Colonic mucosa (tissue), 4 donors: ENCODE measurements around the gene THADA. TPM values are rescaled to one million over a fixed set of nuclear protein-coding genes. Genes with fewer than 3 reads are reported as not detected.

Experiments
- DNase-seq: peaks from one replicate; pipeline ENCODE4 v3.0.0-alpha.2; 2020
- H3K27ac ChIP-seq: fragments of 200-600 bp; one replicate; pipeline ENCODE4 v1.8.0; 2021
- H3K27me3 ChIP-seq: fragments of 200-600 bp; one replicate; pipeline ENCODE4 v1.8.0; 2021
- H3K36me3 ChIP-seq: fragments of 200-600 bp; one replicate; pipeline ENCODE4 v1.8.0; 2021
- H3K4me1 ChIP-seq: fragments of 200-600 bp; one replicate; pipeline ENCODE4 v1.8.0; 2021; ENCODE audit warnings: mild to moderate bottlenecking
- H3K4me3 ChIP-seq: fragments of 200-600 bp; one replicate; pipeline ENCODE4 v1.8.0; 2021
- H3K9ac ChIP-seq, 2 donors: one replicate each; pipeline ENCODE4 v1.7.0; 2013; ENCODE audit warnings: control low read depth in 2 of 2, low read depth in 2 of 2, low read length in 2 of 2
- H3K9me3 ChIP-seq: fragments of 200-600 bp; one replicate; pipeline ENCODE4 v1.8.0; 2021
- CTCF ChIP-seq: fragments of 200-600 bp; IDR thresholded peaks from one replicate; pipeline ENCODE4 v1.8.0; 2022; ENCODE audit warnings: antibody characterized with exemption, mild to moderate bottlenecking
- intact Hi-C: fragments of 100-400 bp; cut with DNase I; formaldehyde crosslinking; loops from one replicate; pipeline ENCODE4 v1.14.1; 2022
- total RNA-seq, 2 donors: library from RNA; stranded (reverse); fragmentation: NEBNext Ultra II Directional in 1 of 2; extraction: Animal tissue kit (Norgen Biotek cat#: 25700) in 1 of 2; gene quantifications; one replicate each; pipeline ENCODE4 v1.2.1, GENCODE V29; 2021
- donor health status: healthy.
- donor health status: DM: no; HTN: no; CAD: no.
- donor health status: DM: no; HTN: no; CAD: no.

Gene THADA
- total RNA-seq, 2 donors from 2014 or later = 14.6 to 31.4 TPM

DNA sequence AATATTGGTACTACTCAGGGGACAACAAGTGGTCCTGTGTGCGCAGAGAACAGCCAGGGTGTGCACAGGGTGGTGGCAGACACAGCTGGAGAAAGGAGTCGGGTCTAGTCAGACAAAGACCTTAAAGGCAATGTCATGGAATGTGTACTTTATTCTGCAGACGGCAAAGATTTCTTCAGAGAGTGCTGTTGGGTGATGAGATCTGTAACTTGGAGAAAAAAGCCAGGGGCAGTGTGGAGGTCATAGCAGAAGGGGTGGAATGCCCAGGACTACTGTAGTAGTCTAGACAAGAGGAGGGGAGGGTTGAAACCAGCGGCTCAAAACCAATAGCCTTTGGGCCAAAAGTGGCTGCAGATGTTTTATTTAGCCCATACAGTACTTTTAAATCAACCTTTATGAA lies 248.1 kb downstream of the THADA start:
- Histone ChIP-seq H3K4me3 (no peak overlapping the region), H3K27me3 (no peaks in the 10 kb centered on the region), H3K36me3 (no peaks in the 10 kb centered on the region), H3K4me1 (peaks cover 6% of the 10 kb centered on the region), H3K9me3 (no peaks in the 10 kb centered on the region), H3K9ac (no peak overlapping the region), H3K27ac (peak overlapping the region; percentile 56)
- DNase-seq = no peak
- intact Hi-C loops = no loop called here
- TF ChIP-seq CTCF = no peak

GRCh38 chr2:43346602-43347567 lies 249.0 kb downstream of the THADA start:
- H3K27ac ChIP-seq = peak overlapping the region; percentile 56

GRCh38 chr2:43345872-43346271 lies 250.0 kb downstream of the THADA start:
- no peak for TF ChIP-seq CTCF
- intact Hi-C loops = no loop called here
- Histone ChIP-seq H3K9ac (no peak overlapping the region), H3K36me3 (no peaks in the 10 kb centered on the region), H3K27me3 (no peaks in the 10 kb centered on the region), H3K4me3 (no peak overlapping the region), H3K4me1 (peaks cover 6% of the 10 kb centered on the region), H3K9me3 (no peaks in the 10 kb centered on the region), H3K27ac (no peak overlapping the region)
- DNase-seq = no peak

More at GRCh38 chr2:43346602-43347567, 249.0 kb downstream of the THADA start:
- Histone ChIP-seq H3K36me3 (no peaks in the 10 kb centered on the region), H3K9me3 (no peaks in the 10 kb centered on the region), H3K4me1 (peaks cover 6% of the 10 kb centered on the region), H3K4me3 (no peak overlapping the region), H3K9ac (no peak overlapping the region), H3K27me3 (no peaks in the 10 kb centered on the region)
- no peak for TF ChIP-seq CTCF
- intact Hi-C loops = no loop called here
- no peak for DNase-seq

DNA sequence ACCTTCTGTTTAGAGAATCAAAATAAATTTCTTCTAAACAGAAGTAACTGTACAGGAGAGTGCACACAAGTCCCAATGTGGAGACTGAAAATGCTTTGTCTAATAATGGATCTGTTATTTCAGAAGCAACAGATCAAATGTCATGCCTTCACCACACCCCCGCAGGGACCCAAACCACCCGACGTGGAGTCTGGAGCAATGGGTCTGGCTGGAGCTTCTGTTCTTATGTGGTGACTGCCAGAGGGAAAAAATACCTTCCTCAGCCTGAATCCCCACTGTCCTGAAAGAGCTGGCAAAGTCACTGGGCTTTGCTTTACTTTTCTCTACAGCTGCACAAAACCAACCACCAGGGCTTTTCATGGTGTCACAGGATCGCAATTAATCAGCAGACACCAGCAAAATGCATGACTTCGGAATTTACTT lies 250.4 kb downstream of the THADA start:
- H3K36me3 ChIP-seq = no peaks in the 10 kb centered on the region
- H3K9me3 ChIP-seq = no peaks in the 10 kb centered on the region
- no peak for TF ChIP-seq CTCF
- no peaks in the 10 kb centered on the region for H3K27me3 ChIP-seq
- H3K9ac ChIP-seq = peak overlapping the region; percentile 36 to 42
- H3K4me1 ChIP-seq = peaks cover 3% of the 10 kb centered on the region
- H3K27ac ChIP-seq = peak overlapping the region; percentile 38
- H3K4me3 ChIP-seq = no peak overlapping the region
- no peak for DNase-seq
- intact Hi-C loops = no loop called here

GRCh38 chr2:43344868-43345373 lies 250.9 kb downstream of the THADA start:
- Histone ChIP-seq H3K9ac (peak overlapping the region; percentile 36 to 42), H3K4me1 (no peaks in the 10 kb centered on the region), H3K4me3 (no peak overlapping the region), H3K27ac (peak overlapping the region; percentile 38), H3K36me3 (no peaks in the 10 kb centered on the region), H3K9me3 (no peaks in the 10 kb centered on the region), H3K27me3 (no peaks in the 10 kb centered on the region)
- intact Hi-C loops = no loop called here
- no peak for TF ChIP-seq CTCF
- DNase-seq = no peak
